ENCODE data around the gene SPATS2. TPM values are rescaled to one million over a fixed set of nuclear protein-coding genes. Genes with fewer than 3 reads are reported as not detected.

Gene SPATS2
- total RNA-seq, 1 donor from 2014 or later: 5.9 TPM

DNA sequence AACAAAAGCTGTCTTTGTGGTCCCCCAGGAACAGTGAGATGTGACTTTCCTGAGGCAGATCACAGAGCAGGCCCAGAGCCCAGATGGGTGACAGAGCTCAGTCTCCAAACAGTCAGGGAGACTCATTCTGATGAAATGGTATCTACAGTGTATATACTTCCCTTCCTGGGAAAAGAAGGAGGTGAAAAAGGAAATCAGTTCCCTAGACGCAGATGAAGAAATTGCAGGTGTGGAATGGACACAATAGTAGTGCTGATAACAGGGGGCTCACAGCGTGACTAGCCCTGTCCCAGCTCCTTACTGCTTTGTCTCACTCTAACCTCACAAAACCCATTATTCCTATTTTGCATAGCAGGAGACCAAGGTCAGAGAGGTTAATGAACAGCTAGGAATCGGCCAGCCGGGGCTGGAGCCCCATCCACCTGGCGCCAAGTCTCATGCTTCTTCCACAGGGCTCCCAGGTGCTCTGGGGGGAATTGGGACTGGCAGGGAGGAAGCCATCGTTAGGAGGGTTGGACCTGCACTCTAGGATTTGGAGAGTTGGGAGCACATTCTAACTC, 183.5 kb downstream of the SPATS2 start:
- no peak for DNase-seq (ENCODE audit: low spot score)
- ATAC-seq: no peak

DNA sequence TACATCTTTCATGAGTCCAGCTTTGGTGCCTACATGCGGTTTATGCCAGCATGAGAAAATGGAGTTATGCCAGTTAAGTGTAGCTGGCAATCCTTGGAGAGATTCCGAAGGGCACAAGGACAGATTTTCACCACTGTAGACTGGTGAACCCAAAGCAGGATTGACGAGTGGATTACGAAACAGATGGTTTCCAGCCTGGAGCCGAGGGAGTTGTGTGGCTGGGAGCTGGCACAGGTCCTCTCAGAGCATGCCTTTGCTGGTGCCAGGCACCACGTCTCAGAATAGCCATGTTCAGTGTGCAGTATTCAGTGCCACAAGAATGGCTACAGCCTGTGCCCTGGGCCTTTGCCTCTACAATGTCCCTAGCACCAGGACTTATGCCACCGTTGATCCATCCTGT, 184.8 kb downstream of the SPATS2 start:
- DNase-seq (ENCODE audit: low spot score) (peak; percentile 88), ATAC-seq (peak; percentile 86)

GRCh38 chr12:49552425-49552824, 185.2 kb downstream of the SPATS2 start:
- ATAC-seq: no peak
- DNase-seq (ENCODE audit: low spot score): no peak

DNA sequence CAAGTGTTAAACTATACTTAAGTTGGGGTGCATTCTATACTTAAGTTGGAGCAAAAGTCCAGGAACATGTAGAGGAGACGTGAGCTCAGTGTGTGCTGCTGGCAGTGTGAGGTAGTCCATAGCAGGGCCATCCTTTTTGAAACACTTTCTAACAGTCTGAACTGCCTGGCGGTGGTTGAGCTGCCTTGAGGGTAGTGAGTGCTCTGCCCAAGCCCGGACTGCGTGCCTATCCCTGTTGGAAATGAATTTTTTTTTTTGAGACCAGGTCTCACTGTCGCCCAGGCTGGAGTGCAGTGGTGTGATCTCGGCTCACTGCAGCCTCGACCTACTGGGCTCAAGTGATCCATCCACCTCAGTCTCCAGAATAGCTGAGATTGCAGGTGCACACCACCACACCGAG, 185.6 kb downstream of the SPATS2 start:
- ATAC-seq: no peak
- no peak for DNase-seq (ENCODE audit: low spot score)

- peak; percentile 36 for ATAC-seq
- no peak for DNase-seq (ENCODE audit: low spot score)
These were observed 186.3 kb downstream of the SPATS2 start for GRCh38 chr12:49553512-49554088.

- ATAC-seq: no peak
- no peak for DNase-seq (ENCODE audit: low spot score)
These were observed 187.0 kb downstream of the SPATS2 start for GRCh38 chr12:49554266-49554665.

GRCh38 chr12:49555631-49556390, 188.5 kb downstream of the SPATS2 start:
- no peak for DNase-seq (ENCODE audit: low spot score)
- no peak for ATAC-seq

- no peak for ATAC-seq
- DNase-seq (ENCODE audit: low spot score): no peak
These were observed 189.3 kb downstream of the SPATS2 start for GRCh38 chr12:49556391-49557186.

DNA sequence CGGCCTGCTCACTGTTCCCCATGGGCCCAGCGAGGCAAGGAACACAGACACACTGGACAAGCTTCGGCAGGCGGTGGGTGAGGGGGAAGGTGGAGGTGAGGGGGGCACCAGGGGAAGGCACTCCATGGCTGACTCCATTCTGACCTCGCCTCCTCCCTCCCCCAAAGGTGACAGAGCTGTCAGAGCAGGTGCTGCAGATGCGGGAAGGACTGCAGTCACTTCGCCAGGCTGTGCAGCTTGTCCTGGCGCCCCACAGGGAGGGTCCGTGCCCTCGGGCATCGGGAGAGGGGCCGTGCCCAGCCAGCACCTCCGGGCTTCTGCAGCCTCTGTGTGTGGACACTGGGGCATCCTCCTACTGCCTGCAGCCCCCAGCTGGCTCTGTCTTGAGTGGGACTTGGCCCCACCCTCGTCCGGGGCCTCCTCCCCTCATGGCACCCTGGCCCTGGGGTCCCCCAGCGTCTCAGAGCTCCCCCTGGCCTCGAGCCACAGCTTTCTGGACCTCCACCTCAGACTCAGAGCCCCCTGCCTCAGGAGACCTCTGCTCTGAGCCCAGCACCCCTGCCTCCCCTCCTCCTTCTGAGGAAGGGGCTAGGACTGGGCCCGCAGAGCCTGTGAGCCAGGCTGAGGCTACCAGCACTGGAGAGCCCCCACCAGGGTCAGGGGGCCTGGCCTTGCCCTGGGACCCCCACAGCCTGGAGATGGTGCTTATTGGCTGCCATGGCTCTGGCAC, 190.1 kb downstream of the SPATS2 start:
- ATAC-seq (no peak), DNase-seq (ENCODE audit: low spot score) (no peak)

DNA sequence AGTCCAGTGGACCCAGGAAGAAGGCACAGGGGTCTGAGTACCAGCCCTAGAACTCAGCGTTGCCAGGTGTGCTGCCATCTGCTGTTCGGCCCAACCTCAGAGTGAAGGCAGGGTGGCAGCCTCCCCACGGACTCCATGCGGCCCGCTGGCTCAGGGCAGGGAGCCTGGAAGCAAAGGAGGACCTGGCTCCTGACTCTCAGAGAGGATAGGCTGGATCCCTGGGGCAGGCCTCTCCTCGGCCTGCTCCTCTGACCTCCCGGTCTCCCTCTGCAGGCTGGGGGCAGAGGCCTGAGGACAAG, 190.6 kb downstream of the SPATS2 start:
- DNase-seq (ENCODE audit: low spot score) (no peak), ATAC-seq (peak; percentile 65)

DNA sequence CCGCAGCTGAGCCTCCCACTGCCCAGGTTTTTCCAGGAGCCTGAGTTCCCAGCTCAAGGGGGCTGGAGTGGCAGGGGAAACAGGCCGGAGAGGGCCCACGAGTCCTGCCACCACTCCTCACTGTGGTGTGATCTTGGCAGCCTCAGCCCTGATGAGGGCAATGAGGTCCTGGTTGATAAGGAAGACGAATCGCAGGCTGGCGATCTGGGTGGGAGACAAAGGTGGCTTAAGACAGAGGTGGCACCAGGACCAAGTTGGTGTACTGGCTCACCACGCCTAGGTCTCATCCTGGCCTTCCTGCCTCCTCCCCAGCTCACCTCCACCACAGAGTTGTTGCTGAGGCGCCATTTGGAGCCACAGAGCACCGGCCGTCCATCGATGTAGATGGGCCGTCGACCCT, 191.3 kb downstream of the SPATS2 start:
- DNase-seq (ENCODE audit: low spot score): no peak
- ATAC-seq: no peak

GRCh38 chr12:49559011-49559675, 191.9 kb downstream of the SPATS2 start:
- DNase-seq (ENCODE audit: low spot score): no peak
- no peak for ATAC-seq

GRCh38 chr12:49560695-49561094, 193.4 kb downstream of the SPATS2 start:
- ATAC-seq (no peak), DNase-seq (ENCODE audit: low spot score) (no peak)

GRCh38 chr12:49562233-49562632, 195.0 kb downstream of the SPATS2 start:
- DNase-seq (ENCODE audit: low spot score) (no peak), ATAC-seq (no peak)

- ATAC-seq (no peak), DNase-seq (ENCODE audit: low spot score) (no peak)
These were observed 195.6 kb downstream of the SPATS2 start for GRCh38 chr12:49562831-49563230.

DNA sequence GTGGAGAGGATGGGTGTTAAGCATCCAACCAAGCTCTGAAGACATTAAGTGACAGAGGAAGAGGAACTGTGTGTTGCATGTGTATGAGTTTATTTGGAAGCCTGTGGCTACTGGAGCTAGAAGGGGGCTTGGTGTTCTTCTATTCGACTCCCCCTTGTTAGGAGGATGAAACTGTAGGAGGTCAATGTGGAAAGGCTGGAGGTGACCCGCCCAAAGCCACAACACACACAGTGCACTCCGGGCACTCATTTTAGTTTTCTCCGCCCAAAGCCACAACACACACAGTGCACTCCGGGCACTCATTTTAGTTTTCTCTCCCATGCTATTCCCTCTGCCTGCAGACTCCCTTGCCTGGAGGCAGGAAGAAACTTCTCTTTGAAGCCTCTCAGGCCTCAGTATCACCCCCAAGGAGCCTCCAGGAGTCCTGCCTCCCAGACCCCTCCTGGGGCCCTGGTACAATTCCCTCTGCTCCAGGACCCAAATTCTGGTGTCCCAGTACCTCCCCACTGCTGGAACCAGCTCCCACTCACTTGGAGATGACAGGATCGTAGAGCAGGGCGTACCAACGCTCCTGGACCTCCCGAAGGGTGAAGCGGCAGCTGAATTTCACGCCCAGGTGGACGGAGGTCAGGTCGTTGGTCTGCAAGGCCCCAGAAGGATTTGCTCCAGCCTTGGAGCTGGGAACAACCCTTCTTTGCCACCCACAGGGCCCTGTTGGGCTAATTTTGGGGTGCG, 196.9 kb downstream of the SPATS2 start:
- DNase-seq (ENCODE audit: low spot score): no peak
- ATAC-seq: no peak

- DNase-seq (ENCODE audit: low spot score): no peak
- no peak for ATAC-seq
These were observed 197.6 kb downstream of the SPATS2 start for GRCh38 chr12:49564686-49565405.

- ATAC-seq: no peak
- DNase-seq (ENCODE audit: low spot score): no peak
These were observed 198.4 kb downstream of the SPATS2 start for GRCh38 chr12:49565406-49566265.
